ENCODE data around the gene MLXIPL.
A peak's percentile ranks its signal among the peaks of the same experiment; 100 is the strongest.

Gene MLXIPL

DNA sequence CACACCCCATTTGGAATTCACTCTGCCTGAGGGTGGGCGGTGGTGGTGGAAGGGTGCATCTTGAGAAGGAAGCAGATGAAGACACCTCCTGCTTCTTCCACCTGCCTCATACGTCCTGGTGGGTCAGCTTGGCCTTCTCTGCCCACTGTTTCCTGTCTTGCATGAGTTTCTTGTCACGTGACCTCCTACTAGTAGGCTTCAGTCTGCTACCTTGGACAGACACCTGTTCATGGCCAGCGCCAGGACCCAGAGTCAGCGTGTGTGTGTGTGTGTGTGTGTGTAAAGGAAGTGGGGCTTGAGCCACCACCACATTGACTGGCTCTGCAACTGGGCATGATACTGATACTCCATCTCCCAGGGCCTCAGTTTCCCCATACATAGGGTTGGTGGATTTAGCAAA lies 26.2 kb upstream of the MLXIPL start:
- no peak overlapping the region for H3K9ac ChIP-seq (ENCODE audit: low read depth, low read length)
- H3K4me1 ChIP-seq (ENCODE audit: insufficient read depth, low read length), result peaks cover 8% of the 10 kb centered on the region; the same call in 1 of the 2 replicates
- no peaks in the 10 kb centered on the region; the same call in 1 of the 2 replicates for H3K36me3 ChIP-seq (ENCODE audit: insufficient read depth, low read length)
- H3K9me3 ChIP-seq (ENCODE audit: control insufficient read depth, insufficient read depth, low read length), result no peaks in the 10 kb centered on the region

DNA sequence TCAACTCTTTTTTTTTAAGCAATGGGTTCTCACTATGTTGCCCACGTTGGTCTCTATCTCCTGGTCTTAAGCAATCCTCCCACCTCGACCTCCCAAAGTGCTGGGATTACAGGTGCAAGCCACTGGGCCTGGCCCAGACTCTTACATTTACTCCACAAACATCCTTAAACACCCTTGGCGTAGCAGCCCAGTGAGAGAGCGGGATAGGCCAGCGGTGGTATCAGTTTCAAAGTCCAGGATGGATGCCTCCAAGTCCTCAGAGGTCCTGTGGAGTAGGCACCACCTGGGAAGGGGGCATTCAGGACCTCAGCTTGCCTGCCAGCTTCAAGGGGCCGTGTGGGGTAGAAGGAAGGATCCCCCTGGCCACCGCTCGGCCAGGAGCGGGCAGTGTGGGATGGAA lies 25.3 kb upstream of the MLXIPL start:
- Histone ChIP-seq H3K36me3 (ENCODE audit: insufficient read depth, low read length) (no peaks in the 10 kb centered on the region; the same call in 1 of the 2 replicates), H3K9me3 (ENCODE audit: control insufficient read depth, insufficient read depth, low read length) (no peaks in the 10 kb centered on the region), H3K9ac (ENCODE audit: low read depth, low read length) (no peak overlapping the region), H3K4me1 (ENCODE audit: insufficient read depth, low read length) (peaks cover 8% of the 10 kb centered on the region; the same call in 1 of the 2 replicates)

DNA sequence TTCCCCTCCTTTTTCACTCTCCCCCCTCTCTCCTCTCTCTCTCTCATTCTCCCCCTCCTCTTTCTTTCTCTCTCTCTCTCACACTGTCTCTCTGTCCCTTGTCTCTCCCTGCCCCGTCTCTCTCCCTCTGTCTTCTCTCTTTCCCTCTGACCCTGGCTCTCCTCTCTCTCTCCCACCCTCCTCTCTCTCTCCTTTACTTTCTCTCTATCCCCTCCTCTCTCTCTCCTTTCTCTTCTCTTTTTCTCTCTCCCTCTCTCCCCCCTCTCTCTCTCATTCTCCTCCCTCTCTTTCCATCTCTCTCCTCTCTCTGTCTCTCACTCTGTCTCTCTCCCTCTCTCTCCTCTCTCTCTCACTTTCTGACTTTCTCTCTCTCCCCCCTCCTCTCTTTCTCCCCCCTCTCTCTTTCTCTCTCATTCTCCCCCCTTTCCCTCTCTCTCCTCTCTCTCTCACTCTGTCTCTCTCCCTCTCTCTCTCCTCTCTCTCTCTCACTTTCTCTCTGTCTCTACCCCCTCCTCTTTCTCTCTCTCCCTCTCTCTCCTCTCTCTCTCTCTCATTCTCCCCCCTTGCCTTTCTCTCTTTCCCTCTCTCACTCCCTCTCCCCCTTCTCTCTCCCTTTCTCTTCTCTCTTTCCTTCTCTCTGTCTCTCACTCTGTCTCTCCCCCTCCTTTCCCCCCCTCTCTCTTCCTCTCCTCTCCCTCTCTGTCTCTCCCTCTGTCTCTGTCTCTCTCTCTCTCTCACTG lies 24.4 kb upstream of the MLXIPL start:
- no peaks in the 10 kb centered on the region for H3K9me3 ChIP-seq (ENCODE audit: control insufficient read depth, insufficient read depth, low read length)
- H3K4me1 ChIP-seq (ENCODE audit: insufficient read depth, low read length), result peaks cover 8% of the 10 kb centered on the region; the same call in 1 of the 2 replicates
- H3K9ac ChIP-seq (ENCODE audit: low read depth, low read length), result peak overlapping the region; percentile 60; the same call in 1 of the 2 replicates
- no peaks in the 10 kb centered on the region; the same call in 1 of the 2 replicates for H3K36me3 ChIP-seq (ENCODE audit: insufficient read depth, low read length)

DNA sequence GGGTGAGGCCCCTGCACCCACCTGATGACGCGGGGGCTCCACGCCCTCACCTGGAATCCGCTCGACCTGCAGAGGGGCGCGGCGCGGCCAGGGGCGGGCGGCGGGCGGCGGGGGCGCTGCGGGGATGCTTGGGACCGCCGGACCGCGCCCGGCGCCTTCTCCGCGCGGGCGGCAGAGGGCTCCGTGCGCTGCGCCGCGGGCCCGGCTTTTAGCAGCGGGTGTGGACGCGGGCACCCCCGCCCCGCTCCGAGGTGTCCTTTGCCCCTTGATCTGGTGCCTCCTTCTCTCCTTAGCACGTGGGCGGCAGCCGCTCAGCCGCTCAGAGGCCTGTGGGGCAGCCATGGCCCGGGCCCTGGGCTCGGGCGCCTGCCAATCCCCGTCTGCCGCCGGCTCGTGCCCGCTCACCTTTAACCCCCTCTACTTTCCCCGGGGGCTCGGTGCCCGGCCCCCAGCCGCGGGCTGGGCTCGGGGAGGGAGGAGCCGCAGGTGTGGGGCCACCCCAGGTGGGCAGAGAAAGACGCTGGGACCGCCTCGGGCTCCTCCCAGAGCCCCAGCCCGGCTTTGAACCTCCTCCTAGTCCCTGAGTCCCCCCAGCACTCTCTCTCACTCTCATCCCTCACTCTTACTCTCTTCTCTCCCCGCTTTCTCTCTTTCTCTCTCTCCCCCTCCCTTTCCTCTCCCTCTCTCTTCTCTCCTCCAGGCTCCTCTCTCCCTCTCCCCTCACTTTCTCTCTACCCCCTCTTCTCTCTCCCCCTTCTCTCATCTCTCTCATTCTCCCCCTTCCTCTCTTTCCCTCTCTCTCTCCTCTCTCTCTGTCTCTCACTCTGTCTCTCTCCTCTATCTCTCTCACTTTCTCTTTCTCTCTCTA lies 23.6 kb upstream of the MLXIPL start:
- peaks cover 8% of the 10 kb centered on the region; the same call in 1 of the 2 replicates for H3K4me1 ChIP-seq (ENCODE audit: insufficient read depth, low read length)
- no peaks in the 10 kb centered on the region for H3K9me3 ChIP-seq (ENCODE audit: control insufficient read depth, insufficient read depth, low read length)
- peak overlapping the region; percentile 60 for H3K9ac ChIP-seq (ENCODE audit: low read depth, low read length)
- no peaks in the 10 kb centered on the region; the same call in 1 of the 2 replicates for H3K36me3 ChIP-seq (ENCODE audit: insufficient read depth, low read length)

DNA sequence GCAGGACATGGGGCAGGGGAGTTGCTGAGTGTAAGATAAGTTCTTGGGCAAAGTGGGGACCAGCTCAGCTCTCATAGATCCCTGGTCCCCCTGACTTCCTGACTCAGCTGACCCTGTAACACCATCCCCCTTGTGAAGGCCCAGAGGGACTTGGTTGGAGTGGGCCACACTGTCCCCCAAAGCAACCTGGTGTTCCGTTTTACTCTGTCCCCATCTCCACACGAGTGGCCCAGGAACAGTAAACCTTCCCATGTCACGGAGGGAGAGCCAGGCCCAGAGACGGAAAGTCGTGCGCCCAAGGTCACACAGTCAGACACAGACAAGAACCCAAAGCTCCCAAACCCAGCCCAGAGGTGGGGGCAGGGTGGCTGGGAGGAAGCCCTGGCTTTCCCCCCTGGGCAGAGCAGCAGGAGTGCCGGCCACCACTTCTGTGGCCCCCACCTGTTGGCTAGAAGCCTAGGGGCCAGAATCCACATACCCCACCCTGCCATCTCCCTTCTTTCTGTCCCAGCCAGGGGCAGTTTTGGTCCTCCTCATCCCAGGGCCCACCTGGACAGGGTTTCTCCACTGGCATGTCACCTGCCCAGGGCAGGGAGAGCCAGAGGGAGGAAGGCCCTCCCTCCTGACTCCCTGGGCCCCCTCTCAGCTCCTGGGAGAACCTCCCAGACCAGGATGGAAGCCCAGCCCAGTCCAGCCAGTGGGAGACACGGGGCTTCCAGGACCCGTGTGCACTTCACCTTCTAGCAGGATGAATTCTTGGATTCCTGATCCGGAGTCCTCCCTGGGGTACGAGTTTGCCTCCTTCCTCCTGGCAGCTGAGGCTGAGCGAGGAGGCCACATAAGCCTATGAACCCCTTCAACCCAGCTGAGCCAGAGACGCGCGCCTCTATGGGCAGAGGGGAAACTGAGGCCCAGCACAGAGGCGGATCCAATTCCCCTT lies 22.7 kb upstream of the MLXIPL start:
- no peaks in the 10 kb centered on the region for H3K9me3 ChIP-seq (ENCODE audit: control insufficient read depth, insufficient read depth, low read length)
- peaks cover 8% of the 10 kb centered on the region; the same call in 1 of the 2 replicates for H3K4me1 ChIP-seq (ENCODE audit: insufficient read depth, low read length)
- no peaks in the 10 kb centered on the region for H3K36me3 ChIP-seq (ENCODE audit: insufficient read depth, low read length)
- peak overlapping the region; percentile 60; the same call in 1 of the 2 replicates for H3K9ac ChIP-seq (ENCODE audit: low read depth, low read length)

DNA sequence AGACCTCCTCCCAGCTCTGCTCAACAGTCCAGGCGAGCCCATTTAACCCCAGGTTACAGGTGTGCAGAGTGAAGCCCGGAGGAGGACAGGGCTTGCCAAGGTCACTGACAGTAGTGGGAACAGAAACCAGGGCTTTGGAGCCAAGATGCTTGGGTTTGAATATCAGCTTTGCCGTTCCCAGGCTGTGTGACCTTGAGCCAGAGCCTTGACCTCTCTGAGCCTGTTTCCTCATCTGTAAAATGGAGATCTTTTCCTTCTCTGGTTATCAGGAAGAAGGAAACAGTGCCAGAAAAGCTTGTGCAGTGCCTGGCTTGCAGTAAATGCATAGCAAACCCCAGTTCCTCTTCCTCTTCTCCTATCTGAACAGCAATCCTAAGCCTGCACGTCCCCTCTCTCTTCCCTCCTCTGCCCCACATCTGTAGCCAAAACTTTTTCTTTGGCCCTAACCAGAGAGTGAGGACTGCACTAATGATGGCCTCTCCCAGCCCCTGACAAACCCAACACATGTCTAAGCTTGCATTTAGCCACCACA lies 21.4 kb upstream of the MLXIPL start:
- no peaks in the 10 kb centered on the region for H3K36me3 ChIP-seq (ENCODE audit: insufficient read depth, low read length)
- no peak overlapping the region for H3K9ac ChIP-seq (ENCODE audit: low read depth, low read length)
- no peaks in the 10 kb centered on the region for H3K9me3 ChIP-seq (ENCODE audit: control insufficient read depth, insufficient read depth, low read length)
- peaks cover 8% of the 10 kb centered on the region; the same call in 1 of the 2 replicates for H3K4me1 ChIP-seq (ENCODE audit: insufficient read depth, low read length)

DNA sequence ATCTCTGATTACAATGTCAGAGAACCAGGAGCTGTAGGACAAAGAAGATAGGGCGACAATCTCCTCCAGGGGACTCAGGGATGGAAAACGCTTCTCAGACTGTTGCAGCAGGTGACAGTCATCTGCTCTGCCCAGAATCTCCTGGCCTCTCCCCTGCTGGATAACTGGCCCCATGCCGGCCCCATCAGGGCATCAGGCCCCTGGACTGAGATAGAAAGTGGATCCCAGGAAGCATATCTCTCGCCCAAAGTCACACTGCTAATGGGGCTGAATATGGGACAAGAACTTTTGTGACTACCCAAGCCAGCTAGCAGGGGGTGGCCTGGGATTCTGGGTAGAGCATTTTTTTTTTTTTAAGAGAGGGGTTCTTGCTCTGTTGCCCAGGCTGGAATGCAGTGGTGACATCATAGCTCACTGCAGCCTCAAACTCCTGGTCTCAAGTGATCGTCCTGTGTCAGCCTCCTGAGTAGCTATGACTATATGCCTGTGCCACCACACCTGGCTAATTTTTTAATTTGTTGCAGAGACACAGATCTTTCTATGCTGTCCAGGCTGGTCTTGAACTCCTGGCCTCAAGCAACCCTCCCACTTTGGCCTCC lies 20.5 kb upstream of the MLXIPL start:
- Histone ChIP-seq H3K9ac (ENCODE audit: low read depth, low read length) (no peak overlapping the region), H3K36me3 (ENCODE audit: insufficient read depth, low read length) (no peaks in the 10 kb centered on the region), H3K4me1 (ENCODE audit: insufficient read depth, low read length) (peaks cover 8% of the 10 kb centered on the region; the same call in 1 of the 2 replicates), H3K9me3 (ENCODE audit: control insufficient read depth, insufficient read depth, low read length) (no peaks in the 10 kb centered on the region)

DNA sequence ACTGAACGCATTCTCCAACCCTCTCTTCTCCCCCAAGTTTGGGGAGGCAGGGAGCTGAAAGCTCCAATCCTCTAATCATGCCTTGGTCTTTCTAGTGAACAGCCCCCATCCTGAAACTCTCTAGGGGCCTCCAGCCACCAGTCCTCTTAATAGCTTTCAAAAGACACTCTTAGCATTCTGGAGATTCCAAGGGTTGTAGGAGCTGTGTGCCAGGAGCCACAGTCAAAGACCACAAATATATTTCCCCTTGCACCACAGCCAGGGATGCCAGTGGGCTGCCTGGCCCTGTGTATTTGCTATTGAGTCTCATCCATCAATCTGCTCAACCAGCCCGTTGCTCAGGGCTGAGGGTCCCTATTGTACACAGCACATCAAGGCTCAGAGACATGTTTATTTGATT lies 18.5 kb upstream of the MLXIPL start:
- Histone ChIP-seq H3K4me1 (ENCODE audit: insufficient read depth, low read length) (peaks cover 8% of the 10 kb centered on the region; the same call in 1 of the 2 replicates), H3K36me3 (ENCODE audit: insufficient read depth, low read length) (no peaks in the 10 kb centered on the region), H3K9me3 (ENCODE audit: control insufficient read depth, insufficient read depth, low read length) (no peaks in the 10 kb centered on the region), H3K9ac (ENCODE audit: low read depth, low read length) (no peak overlapping the region)

DNA sequence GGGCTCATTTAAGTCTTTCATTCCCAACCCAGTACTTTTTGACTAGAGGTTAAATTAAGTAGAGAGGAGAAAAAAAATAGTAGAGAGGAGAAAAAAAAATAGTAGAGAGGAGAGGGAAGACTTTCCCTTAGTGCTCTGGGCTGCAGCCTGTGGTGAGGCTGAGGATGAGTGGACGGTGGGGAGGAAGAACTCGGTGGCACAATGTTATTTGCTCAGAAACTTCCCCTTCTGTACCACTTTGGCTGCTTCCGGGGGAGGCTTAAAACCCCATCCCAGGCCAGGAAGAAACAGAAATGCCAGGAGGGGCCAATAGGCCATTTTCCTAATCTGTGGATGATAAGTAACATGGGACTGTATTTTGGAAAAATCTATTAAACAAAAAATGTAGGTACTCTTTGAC lies 14.6 kb upstream of the MLXIPL start:
- peaks cover 9% of the 10 kb centered on the region; the same call in 1 of the 2 replicates for H3K4me1 ChIP-seq (ENCODE audit: insufficient read depth, low read length)
- H3K36me3 ChIP-seq (ENCODE audit: insufficient read depth, low read length), result no peaks in the 10 kb centered on the region
- H3K9ac ChIP-seq (ENCODE audit: low read depth, low read length), result no peak overlapping the region
- no peaks in the 10 kb centered on the region for H3K9me3 ChIP-seq (ENCODE audit: control insufficient read depth, insufficient read depth, low read length)

DNA sequence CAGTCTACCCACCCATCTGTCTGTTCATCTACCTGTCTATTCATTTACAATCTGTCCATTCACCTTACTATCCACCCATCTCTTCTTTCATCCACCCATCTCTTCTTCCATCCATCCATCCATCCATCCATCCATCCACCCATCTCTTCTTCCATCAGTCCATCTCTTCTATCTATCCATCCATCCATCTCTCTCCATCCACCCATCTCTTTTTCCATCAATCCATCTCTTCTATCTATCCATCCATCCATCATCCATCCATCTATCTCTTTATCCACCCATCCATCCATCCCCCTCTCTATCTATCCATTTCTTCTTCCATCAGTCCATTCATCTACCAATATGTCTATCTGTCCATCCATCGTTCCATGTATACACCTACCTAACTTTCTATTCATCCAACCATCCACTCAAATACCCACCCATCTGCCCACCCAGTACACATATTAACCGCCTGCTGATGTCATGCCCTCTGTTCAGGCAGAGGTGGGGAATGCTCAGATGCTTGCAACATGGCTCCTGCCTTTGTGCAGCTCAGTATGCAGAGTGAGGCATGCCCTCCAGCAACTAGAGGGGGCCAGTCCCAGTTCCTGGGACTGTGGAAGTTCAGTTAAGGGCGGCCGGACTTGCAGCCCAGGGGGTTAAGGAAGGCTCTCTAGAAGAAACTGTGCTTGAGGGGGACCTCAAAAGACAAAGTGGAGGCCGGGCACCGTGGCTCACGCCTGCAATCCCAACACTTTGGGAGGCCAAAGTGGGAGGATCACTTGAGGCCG lies 11.3 kb upstream of the MLXIPL start:
- Histone ChIP-seq H3K4me1 (ENCODE audit: insufficient read depth, low read length) (peaks cover 9% of the 10 kb centered on the region; the same call in 1 of the 2 replicates), H3K9ac (ENCODE audit: low read depth, low read length) (no peak overlapping the region), H3K36me3 (ENCODE audit: insufficient read depth, low read length) (no peaks in the 10 kb centered on the region), H3K9me3 (ENCODE audit: control insufficient read depth, insufficient read depth, low read length) (no peaks in the 10 kb centered on the region)

DNA sequence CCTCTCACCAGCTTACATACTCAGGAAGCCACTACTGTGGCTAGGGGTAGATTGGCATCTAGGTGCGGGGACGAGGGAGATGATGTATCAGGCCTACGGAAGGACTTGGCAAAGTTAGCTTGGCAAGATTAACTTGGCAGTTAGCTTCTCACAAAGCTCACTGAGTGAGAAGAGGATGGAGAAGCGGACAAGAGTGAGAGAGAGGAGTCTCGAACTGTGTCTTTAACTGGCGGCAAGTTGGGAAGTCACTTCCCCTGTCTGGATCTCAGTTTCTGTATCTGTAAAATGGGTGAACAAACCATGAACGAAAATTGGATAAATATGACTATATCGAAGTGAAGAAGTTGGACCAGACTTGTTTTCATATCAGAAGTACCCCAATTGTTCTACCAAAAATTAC lies 9.5 kb upstream of the MLXIPL start:
- Histone ChIP-seq H3K9ac (ENCODE audit: low read depth, low read length) (no peak overlapping the region), H3K9me3 (ENCODE audit: control insufficient read depth, insufficient read depth, low read length) (no peaks in the 10 kb centered on the region), H3K4me1 (ENCODE audit: insufficient read depth, low read length) (peaks cover 9% of the 10 kb centered on the region; the same call in 1 of the 2 replicates), H3K36me3 (ENCODE audit: insufficient read depth, low read length) (no peaks in the 10 kb centered on the region)

DNA sequence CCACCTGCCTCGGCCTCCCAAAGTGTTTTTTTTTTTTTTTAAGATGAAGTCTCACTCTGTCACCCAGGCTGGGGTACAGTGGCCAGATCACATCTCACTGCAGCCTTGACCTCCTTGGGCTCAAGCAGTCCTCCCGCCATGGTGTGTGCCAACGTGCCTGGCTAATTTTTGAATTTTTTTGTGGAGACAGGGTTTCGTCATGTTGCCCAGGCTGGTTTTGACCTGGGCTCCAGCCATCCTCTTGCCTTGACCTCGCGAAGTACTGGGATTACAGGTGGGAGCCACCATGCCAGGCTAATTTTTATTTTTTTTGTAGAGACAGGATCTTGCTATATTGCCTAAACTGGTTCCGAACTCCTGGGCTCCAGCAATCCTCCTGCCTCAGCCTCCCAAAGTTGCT lies 9.0 kb upstream of the MLXIPL start:
- Histone ChIP-seq H3K9me3 (ENCODE audit: control insufficient read depth, insufficient read depth, low read length) (no peaks in the 10 kb centered on the region), H3K4me1 (ENCODE audit: insufficient read depth, low read length) (peaks cover 9% of the 10 kb centered on the region; the same call in 1 of the 2 replicates), H3K9ac (ENCODE audit: low read depth, low read length) (no peak overlapping the region)

DNA sequence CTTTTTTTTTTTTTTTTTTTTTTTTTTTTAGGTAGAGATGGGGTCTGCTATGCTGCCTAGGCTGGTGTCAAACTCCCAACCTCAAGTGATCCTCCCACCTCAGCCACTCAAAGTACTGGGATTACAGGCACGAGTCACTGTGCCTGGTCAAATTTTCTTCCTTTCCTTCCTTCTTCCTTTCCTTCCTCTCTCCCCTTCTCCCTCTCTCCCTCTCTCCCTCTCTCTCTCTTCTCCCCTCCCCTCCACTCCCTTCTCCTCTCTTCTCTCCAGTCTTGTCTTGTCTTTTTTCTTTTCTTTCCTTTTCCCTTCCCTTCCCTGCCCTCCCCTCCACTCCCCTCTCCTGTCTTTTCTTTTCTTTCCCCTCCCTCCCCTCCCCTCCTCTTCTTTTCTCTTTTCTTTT lies 7.2 kb upstream of the MLXIPL start:
- H3K4me1 ChIP-seq (ENCODE audit: insufficient read depth, low read length), result peaks cover 6% of the 10 kb centered on the region; the same call in 1 of the 2 replicates
- no peaks in the 10 kb centered on the region for H3K9me3 ChIP-seq (ENCODE audit: control insufficient read depth, insufficient read depth, low read length)
- no peaks in the 10 kb centered on the region for H3K36me3 ChIP-seq (ENCODE audit: insufficient read depth, low read length)
- no peak overlapping the region for H3K9ac ChIP-seq (ENCODE audit: low read depth, low read length)

More for the DNA sequence above, 9.0 kb upstream of the MLXIPL start:
- H3K36me3 ChIP-seq (ENCODE audit: insufficient read depth, low read length), result no peaks in the 10 kb centered on the region

Measured in ES-I3 (cell line).